HepG2 (cell line): ENCODE measurements around the gene TAPBP. TPM values are rescaled to one million over a fixed set of nuclear protein-coding genes. Genes with fewer than 3 reads are reported as not detected.

Experiments
- ATAC-seq: fragments of 200-7000 bp; cut with Tn5 transposase; 3 replicates; pipeline ENCODE4 v1.9.1; 2020; ENCODE audit warnings: mild to moderate bottlenecking, moderate library complexity
- BruUV-seq: library from RNA; stranded (reverse); fragments of 400-500 nt; replicated peaks from 2 replicates; lab custom pipeline; 2021; lab: Mats Ljungman, UMichigan
- CTCF ChIA-PET: fragments of 300-600 bp; formaldehyde crosslinking; extraction: SDS; loops from one replicate; lab custom pipeline; 2021; ENCODE audit warnings: low total read pairs, inconsistent platforms, low intra/inter-chr PET ratio; lab: Yijun Ruan, JAX
- POLR2A ChIA-PET: fragments of 350-600 bp; sonication (Branson Sonifier 250); formaldehyde crosslinking; loops from one replicate; lab custom pipeline; 2020; ENCODE audit warnings: antibody characterized with exemption, inconsistent platforms; lab: Yijun Ruan, JAX
- DNase-seq: peaks from one replicate; pipeline ENCODE4 v3.0.0-alpha.2; 2015; ENCODE audit warnings: low spot score
- FAIRE-seq: peaks from 3 replicates; lab custom pipeline; 2011; peaks lifted over from hg19 to GRCh38; lab: Jason Lieb, UNC
- H2AFZ ChIP-seq: one replicate; pipeline ENCODE4 v1.6.1; 2011; ENCODE audit warnings: low read length, inconsistent platforms
- H3K27ac ChIP-seq: fragments of 300-600 bp; 3 replicates; pipeline ENCODE4 v1.8.0; 2011; ENCODE audit warnings: mixed run types, mild to moderate bottlenecking, mixed read lengths, low read length, inconsistent platforms; ENCODE audit not compliant: insufficient read depth; ENCODE audit errors: extremely low read length
- H3K27me3 ChIP-seq, 2 experiments: fragments of 200-600 bp in 1 of 2; 2 replicates in 1 of 2; 3 replicates in 1 of 2; pipeline versions ENCODE4 v1.6.0 to v1.8.0; 2011; ENCODE audit warnings: low read length in 2 of 2, mild to moderate bottlenecking in 2 of 2, moderate library complexity in 2 of 2, inconsistent platforms in 1 of 2; ENCODE audit not compliant: insufficient read depth in 2 of 2, control insufficient read depth in 1 of 2
- H3K36me3 ChIP-seq, 2 experiments: fragments of 200-600 bp in 1 of 2; replicated peaks in 1 of 2; 2 replicates in 1 of 2; 3 replicates in 1 of 2; pipeline versions ENCODE4 v1.5.1 to v1.8.0; 2011; ENCODE audit warnings: low read length in 2 of 2, inconsistent platforms in 1 of 2; ENCODE audit not compliant: insufficient read depth in 2 of 2, control insufficient read depth in 1 of 2
- H3K4me1 ChIP-seq: 2 replicates; pipeline ENCODE4 v1.5.1; 2012; ENCODE audit warnings: low read length, inconsistent platforms; ENCODE audit not compliant: insufficient read depth
- H3K4me2 ChIP-seq: 2 replicates; pipeline ENCODE4 v1.6.0; 2011; ENCODE audit warnings: low read depth, low read length, inconsistent platforms
- H3K4me3 ChIP-seq, 3 experiments: fragments of 200-600 bp in 1 of 3; sonication (generic), shearing (Covaris generic) in 1 of 3; replicated peaks in 1 of 3; 2 replicates each; pipeline ENCODE4 v1.5.1; 2011 to 2016; ENCODE audit warnings: low read length in 3 of 3, inconsistent platforms in 2 of 3, low read depth in 2 of 3, mild to moderate bottlenecking in 2 of 3, control low read depth in 1 of 3, mixed read lengths in 1 of 3; ENCODE audit not compliant: insufficient read depth in 1 of 3
- H3K79me2 ChIP-seq: one replicate; pipeline ENCODE4 v1.6.1; 2011; ENCODE audit warnings: low read length, inconsistent platforms; ENCODE audit not compliant: insufficient read depth
- H3K9ac ChIP-seq: 2 replicates; pipeline ENCODE4 v1.6.0; 2011; ENCODE audit warnings: mild to moderate bottlenecking, low read depth, low read length, inconsistent platforms; ENCODE audit not compliant: insufficient read depth
- H3K9me3 ChIP-seq: 2 replicates; pipeline ENCODE4 v1.5.1; 2012; ENCODE audit warnings: mild to moderate bottlenecking, low read length
- H4K20me1 ChIP-seq: 2 replicates; pipeline ENCODE4 v1.6.0; 2011; ENCODE audit warnings: inconsistent platforms, mild to moderate bottlenecking, low read length, moderate library complexity; ENCODE audit not compliant: insufficient read depth
- DNMT3B ChIP-seq: conservative IDR thresholded peaks from 2 replicates; pipeline ENCODE4 v1.6.1; 2016; ENCODE audit warnings: missing biosample characterization, control low read depth
- GATA4 ChIP-seq: sonication (generic); IDR thresholded peaks from 2 replicates; pipeline ENCODE4 v1.6.1; 2016; ENCODE audit warnings: antibody characterized with exemption, low read depth, borderline replicate concordance
- NFIC ChIP-seq: IDR thresholded peaks from 2 replicates; pipeline ENCODE4 v1.6.1; 2012; ENCODE audit warnings: mild to moderate bottlenecking, low read length, inconsistent platforms
- SP1 ChIP-seq, 2 experiments: fragments of 450-650 bp in 1 of 2; sonication (generic) in 1 of 2; formaldehyde crosslinking in 1 of 2; IDR thresholded peaks; 2 replicates each; pipeline versions ENCODE4 v1.4.0 to v1.6.1; 2016 to 2020; ENCODE audit warnings: missing genetic modification reagents in 1 of 2
- SRY ChIP-seq: sonication (generic); formaldehyde crosslinking; IDR thresholded peaks from 2 replicates; pipeline ENCODE4 v1.8.0; 2022; ENCODE audit warnings: mild to moderate bottlenecking, missing genetic modification reagents
- ZNF614 ChIP-seq: IDR thresholded peaks from 2 replicates; pipeline ENCODE4 v1.6.1; 2018; ENCODE audit warnings: missing biosample characterization, missing genetic modification reagents, inconsistent platforms, borderline replicate concordance
- ZNF891 ChIP-seq: sonication (generic); formaldehyde crosslinking; IDR thresholded peaks from 2 replicates; pipeline ENCODE4 v1.5.0; 2020; ENCODE audit warnings: mild to moderate bottlenecking, missing genetic modification reagents
- WGBS: methylation state at CpG from one replicate; pipeline ENCODE4 v1.1.6; 2017; ENCODE audit warnings: low lambda C conversion rate; 5-methylcytosine and 5-hydroxymethylcytosine counted together
- in situ Hi-C: cut with HindIII; loops from 2 replicates; pipeline ENCODE4 v1.10.0; 2017; ENCODE audit warnings: low pct_unique_long_range_greater_than_20kb; ENCODE audit not compliant: extremely low pct_ligation_motif_present
- intact Hi-C: fragments of 100-400 bp; cut with micrococcal nuclease; formaldehyde crosslinking; loops from one replicate; pipeline ENCODE4 v1.10.0; 2022; ENCODE audit not compliant: unreplicated experiment
- polyA plus RNA-seq, 8 experiments: library from polyadenylated mRNA; depleted of rRNA in 3 of 8; stranded (reverse) in 7 of 8; unstranded in 1 of 8; fragments of >200 nt; fragmentation: Illumina TruSeq in 4 of 8; extraction: Trizol in 4 of 8; gene quantifications; 2 replicates each; pipeline versions ENCODE4 v1.2.1 to v1.2.3, GENCODE V29; 2011 to 2016; ENCODE audit warnings: low read depth in 4 of 8, missing spikeins in 1 of 8, mixed read lengths in 1 of 8; ENCODE audit not compliant: insufficient read depth in 1 of 8
- total RNA-seq, 5 experiments: library from RNA; depleted of rRNA; stranded (reverse); fragments of >200 nt; fragmentation: Illumina TruSeq; extraction: Trizol; gene quantifications; 2 replicates each; pipeline ENCODE4 v1.2.3, GENCODE V29; 2016; ENCODE audit warnings: low read depth in 1 of 5
- TF ChIP-seq, protein P1 (sequence below): IDR thresholded peaks from 2 replicates; pipeline ENCODE4 v1.6.1; 2016; ENCODE audit warnings: missing biosample characterization, missing genetic modification reagents, low read depth
- TF ChIP-seq, protein P2 (sequence below): sonication (generic); formaldehyde crosslinking; IDR thresholded peaks from 2 replicates; pipeline ENCODE4 v1.4.0; 2020; ENCODE audit warnings: mild to moderate bottlenecking, missing genetic modification reagents
- TF ChIP-seq, protein P3 (sequence below): sonication (generic); formaldehyde crosslinking; IDR thresholded peaks from 2 replicates; pipeline ENCODE4 v1.5.0; 2020; ENCODE audit warnings: mild to moderate bottlenecking, missing genetic modification reagents
- TF ChIP-seq, protein P4 (sequence below): sonication (generic); formaldehyde crosslinking; IDR thresholded peaks from 2 replicates; pipeline ENCODE4 v1.5.1; 2020; ENCODE audit warnings: mild to moderate bottlenecking, missing genetic modification reagents, moderate library complexity

The TAPBP gene
- total and polyA plus RNA-seq, 2 of the 13 experiments (the other 11 are each of a cell fraction or from before 2014, with no cell fraction given) = 27.4 to 32.3 TPM

DNA sequence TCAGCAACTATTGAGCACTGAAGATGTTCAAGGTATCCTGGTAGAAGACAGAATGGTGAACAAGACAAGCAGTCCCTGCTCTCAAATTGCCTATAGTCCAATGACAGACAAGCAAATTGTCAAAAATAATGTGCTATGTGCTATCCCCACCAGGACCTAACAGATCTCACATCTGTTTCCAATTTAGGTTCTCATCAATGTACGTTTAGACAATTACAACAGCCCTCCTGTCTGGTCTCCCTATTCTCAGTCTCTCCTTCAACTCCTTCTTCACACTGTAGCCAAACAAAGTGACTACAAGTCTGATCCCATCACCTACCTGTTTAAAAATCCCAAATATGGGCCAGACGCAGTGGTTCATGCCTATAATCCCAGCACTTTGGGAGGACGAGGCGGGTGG, 7.5 kb downstream of the TAPBP start:
- DNase-seq (no peak), ATAC-seq (no peak), FAIRE-seq (no peak)
- Histone ChIP-seq H2AFZ (no peak overlapping the region), H4K20me1 (no peaks in the 10 kb centered on the region), H3K9me3 (no peaks in the 10 kb centered on the region), H3K27ac (no peak overlapping the region), H3K4me1 (peaks cover under 1% of the 10 kb centered on the region; the same call in 1 of the 2 replicates), H3K9ac (no peak overlapping the region), H3K4me3 (no peak overlapping the region), H3K27me3 (no peaks in the 10 kb centered on the region), H3K79me2 (peaks cover 4% of the 10 kb centered on the region), H3K4me2 (no peak overlapping the region), H3K36me3 (peaks cover 9 to 22% of the 10 kb centered on the region in 2 experiments; a peak in 3 of 5 replicates)
- in situ Hi-C loops = no loop called here
- intact Hi-C loops = no loop called here
- ChIA-PET CTCF (no interaction called here), POLR2A (no interaction called here)
- BruUV-seq = no TSS peak
- WGBS = 91% methylated on average over 4 of the region's 4 CpGs
- TF ChIP-seq, protein P1, sequence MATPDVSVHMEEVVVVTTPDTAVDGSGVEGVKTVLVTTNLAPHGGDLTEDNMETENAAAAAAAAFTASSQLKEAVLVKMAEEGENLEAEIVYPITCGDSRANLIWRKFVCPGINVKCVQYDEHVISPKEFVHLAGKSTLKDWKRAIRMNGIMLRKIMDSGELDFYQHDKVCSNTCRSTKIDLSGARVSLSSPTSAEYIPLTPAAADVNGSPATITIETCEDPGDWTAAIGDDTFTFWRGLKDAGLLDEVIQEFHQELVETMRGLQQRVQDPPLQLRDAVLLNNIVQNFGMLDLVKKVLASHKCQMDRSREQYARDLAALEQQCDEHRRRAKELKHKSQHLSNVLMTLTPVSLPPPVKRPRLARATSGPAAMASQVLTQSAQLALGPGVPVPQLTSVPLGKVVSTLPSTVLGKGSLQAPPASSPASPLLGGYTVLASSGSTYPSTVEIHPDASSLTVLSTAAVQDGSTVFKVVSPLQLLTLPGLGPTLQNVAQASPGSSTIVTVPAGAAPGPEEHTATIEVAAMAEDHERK = no peak
- TF ChIP-seq ZNF891 (no peak), DNMT3B (CRISPR knock-in tag) (no peak), SP1 (IDR thresholded peaks at IDR 0.05) (no peak), SP1 (CRISPR knock-in tag; IDR thresholded peaks at IDR 0.05) (no peak), ZNF614 (CRISPR knock-in tag) (no peak), GATA4 (no peak), NFIC (no peak), SRY (CRISPR knock-in tag) (no peak)
- TF ChIP-seq, protein P2, sequence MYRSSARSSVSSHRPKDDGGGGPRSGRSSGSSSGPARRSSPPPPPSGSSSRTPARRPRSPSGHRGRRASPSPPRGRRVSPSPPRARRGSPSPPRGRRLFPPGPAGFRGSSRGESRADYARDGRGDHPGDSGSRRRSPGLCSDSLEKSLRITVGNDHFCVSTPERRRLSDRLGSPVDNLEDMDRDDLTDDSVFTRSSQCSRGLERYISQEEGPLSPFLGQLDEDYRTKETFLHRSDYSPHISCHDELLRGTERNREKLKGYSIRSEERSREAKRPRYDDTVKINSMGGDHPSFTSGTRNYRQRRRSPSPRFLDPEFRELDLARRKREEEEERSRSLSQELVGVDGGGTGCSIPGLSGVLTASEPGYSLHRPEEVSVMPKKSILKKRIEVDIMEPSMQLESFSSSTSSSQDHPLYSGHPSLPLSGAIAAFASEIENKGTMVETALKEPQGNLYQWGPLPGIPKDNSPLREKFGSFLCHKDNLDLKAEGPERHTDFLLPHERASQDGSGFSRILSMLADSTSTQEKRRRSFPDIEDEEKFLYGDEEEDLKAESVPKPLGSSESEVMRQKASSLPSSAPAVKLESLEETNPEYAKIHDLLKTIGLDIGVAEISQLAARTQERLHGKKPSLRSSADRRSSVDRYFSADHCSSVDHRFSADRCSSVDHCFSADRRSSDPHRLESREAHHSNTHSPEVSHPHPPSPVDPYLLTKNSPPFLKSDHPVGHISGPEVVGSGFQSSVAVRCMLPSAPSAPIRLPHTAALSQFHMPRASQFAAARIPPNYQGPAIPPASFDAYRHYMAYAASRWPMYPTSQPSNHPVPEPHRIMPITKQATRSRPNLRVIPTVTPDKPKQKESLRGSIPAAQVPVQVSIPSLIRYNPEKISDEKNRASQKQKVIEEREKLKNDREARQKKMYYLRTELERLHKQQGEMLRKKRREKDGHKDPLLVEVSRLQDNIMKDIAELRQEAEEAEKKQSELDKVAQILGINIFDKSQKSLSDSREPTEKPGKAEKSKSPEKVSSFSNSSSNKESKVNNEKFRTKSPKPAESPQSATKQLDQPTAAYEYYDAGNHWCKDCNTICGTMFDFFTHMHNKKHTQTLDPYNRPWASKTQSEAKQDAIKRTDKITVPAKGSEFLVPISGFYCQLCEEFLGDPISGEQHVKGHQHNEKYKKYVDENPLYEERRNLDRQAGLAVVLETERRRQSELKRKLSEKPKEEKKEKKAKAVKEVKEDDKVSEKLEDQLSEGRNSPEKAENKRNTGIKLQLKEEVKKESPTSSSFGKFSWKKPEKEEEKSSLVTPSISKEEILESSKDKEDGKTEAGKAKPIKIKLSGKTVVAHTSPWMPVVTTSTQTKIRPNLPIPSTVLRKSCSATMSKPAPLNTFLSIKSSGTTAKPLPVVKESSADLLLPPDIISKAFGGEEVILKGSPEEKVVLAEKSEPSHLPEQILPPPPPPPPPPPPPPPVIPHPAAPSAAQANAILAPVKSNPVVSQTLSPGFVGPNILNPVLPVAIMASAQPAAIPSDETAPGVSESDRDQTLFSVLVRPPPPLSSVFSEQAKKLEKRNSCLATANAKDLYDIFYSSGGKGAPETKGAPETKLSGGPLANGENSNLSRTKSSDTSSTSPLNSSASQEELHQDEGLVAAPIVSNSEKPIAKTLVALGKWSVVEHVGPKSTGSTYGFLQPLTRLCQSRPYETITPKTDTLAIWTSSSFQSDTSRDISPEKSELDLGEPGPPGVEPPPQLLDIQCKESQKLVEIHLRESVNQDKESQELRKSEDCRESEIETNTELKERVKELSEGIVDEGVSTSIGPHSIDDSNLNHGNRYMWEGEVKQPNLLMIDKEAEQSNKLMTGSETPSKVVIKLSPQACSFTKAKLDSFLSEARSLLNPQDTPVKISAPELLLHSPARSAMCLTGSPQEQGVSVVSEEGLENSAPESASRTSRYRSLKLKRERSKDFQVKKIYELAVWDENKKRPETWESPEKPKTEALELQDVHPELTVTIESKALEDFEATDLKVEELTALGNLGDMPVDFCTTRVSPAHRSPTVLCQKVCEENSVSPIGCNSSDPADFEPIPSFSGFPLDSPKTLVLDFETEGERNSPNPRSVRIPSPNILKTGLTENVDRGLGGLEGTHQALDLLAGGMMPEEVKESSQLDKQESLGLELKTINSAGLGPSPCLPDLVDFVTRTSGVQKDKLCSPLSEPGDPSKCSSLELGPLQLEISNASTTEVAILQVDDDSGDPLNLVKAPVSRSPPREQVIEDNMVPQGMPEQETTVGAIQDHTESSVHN (CRISPR knock-in tag) = no peak
- TF ChIP-seq, protein P3, sequence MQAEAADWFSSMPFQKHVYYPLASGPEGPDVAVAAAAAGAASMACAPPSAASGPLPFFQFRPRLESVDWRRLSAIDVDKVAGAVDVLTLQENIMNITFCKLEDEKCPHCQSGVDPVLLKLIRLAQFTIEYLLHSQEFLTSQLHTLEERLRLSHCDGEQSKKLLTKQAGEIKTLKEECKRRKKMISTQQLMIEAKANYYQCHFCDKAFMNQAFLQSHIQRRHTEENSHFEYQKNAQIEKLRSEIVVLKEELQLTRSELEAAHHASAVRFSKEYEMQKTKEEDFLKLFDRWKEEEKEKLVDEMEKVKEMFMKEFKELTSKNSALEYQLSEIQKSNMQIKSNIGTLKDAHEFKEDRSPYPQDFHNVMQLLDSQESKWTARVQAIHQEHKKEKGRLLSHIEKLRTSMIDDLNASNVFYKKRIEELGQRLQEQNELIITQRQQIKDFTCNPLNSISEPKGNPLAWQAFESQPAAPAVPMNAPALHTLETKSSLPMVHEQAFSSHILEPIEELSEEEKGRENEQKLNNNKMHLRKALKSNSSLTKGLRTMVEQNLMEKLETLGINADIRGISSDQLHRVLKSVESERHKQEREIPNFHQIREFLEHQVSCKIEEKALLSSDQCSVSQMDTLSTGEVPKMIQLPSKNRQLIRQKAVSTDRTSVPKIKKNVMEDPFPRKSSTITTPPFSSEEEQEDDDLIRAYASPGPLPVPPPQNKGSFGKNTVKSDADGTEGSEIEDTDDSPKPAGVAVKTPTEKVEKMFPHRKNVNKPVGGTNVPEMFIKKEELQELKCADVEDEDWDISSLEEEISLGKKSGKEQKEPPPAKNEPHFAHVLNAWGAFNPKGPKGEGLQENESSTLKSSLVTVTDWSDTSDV (CRISPR knock-in tag) = no peak
- TF ChIP-seq, protein P4, sequence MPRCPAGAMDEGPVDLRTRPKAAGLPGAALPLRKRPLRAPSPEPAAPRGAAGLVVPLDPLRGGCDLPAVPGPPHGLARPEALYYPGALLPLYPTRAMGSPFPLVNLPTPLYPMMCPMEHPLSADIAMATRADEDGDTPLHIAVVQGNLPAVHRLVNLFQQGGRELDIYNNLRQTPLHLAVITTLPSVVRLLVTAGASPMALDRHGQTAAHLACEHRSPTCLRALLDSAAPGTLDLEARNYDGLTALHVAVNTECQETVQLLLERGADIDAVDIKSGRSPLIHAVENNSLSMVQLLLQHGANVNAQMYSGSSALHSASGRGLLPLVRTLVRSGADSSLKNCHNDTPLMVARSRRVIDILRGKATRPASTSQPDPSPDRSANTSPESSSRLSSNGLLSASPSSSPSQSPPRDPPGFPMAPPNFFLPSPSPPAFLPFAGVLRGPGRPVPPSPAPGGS (CRISPR knock-in tag) = no peak
